K562 (cell line): Measurements from ENCODE around the gene CHD2. TPM values are rescaled to one million over a fixed set of nuclear protein-coding genes. Genes with fewer than 3 reads are reported as not detected.

Experiments used
- EP400 ChIP-seq: fragments of 450-650 bp; IDR thresholded peaks from 2 replicates; pipeline ENCODE4 v1.6.1; 2017; ENCODE audit warnings: antibody characterized with exemption, mild to moderate bottlenecking, moderate library complexity
- FOXK2 ChIP-seq, 2 experiments: fragments of 450-650 bp; IDR thresholded peaks in 1 of 2; conservative IDR thresholded peaks in 1 of 2; 2 replicates each; pipeline ENCODE4 v1.6.1; 2016; ENCODE audit warnings: low read depth in 2 of 2, mild to moderate bottlenecking in 1 of 2
- ILK ChIP-seq: fragments of 450-650 bp; IDR thresholded peaks from 2 replicates; pipeline ENCODE4 v1.6.1; 2016; ENCODE audit warnings: missing genetic modification characterization, low read depth, mild to moderate bottlenecking, missing compliant biosample characterization, moderate library complexity, borderline replicate concordance
- KAT7 ChIP-seq: sonication (generic); formaldehyde crosslinking; IDR thresholded peaks from 2 replicates; pipeline ENCODE4 v1.8.0; 2022; ENCODE audit warnings: missing genetic modification reagents, mild to moderate bottlenecking, borderline replicate concordance
- KAT8 ChIP-seq: fragments of 450-650 bp; IDR thresholded peaks from 2 replicates; pipeline ENCODE4 v1.6.1; 2016; ENCODE audit warnings: low read depth, mild to moderate bottlenecking
- L3MBTL2 ChIP-seq: fragments of 450-650 bp; IDR thresholded peaks from 2 replicates; pipeline ENCODE4 v1.6.1; 2016; ENCODE audit warnings: mild to moderate bottlenecking, moderate library complexity
- POLR3A ChIP-seq: IDR thresholded peaks from 2 replicates; pipeline ENCODE4 v1.6.1; 2011; ENCODE audit warnings: borderline replicate concordance, mild to moderate bottlenecking, moderate library complexity; ENCODE audit not compliant: insufficient read length, insufficient read depth; ENCODE audit errors: extremely low read depth
- RBFOX2 ChIP-seq: fragments of 200-400 bp; formaldehyde crosslinking; IDR thresholded peaks from 2 replicates; pipeline ENCODE4 v1.6.1; 2017; ENCODE audit warnings: low read depth, mild to moderate bottlenecking, low read length, moderate library complexity
- ZNF253 ChIP-seq: fragments of 250-450 bp; sonication (Bioruptor Pico); conservative IDR thresholded peaks from 2 replicates; pipeline ENCODE4 v1.6.1; 2021; ENCODE audit warnings: mild to moderate bottlenecking
- ZNF263 ChIP-seq: sonication (generic); formaldehyde crosslinking; IDR thresholded peaks from 2 replicates; pipeline ENCODE4 v1.8.0; 2022; ENCODE audit warnings: mild to moderate bottlenecking, missing genetic modification reagents, borderline replicate concordance
- ZNF780A ChIP-seq: fragments of 250-450 bp; sonication (Bioruptor Pico); IDR thresholded peaks from 2 replicates; pipeline ENCODE4 v1.5.0; 2021; ENCODE audit warnings: mild to moderate bottlenecking
- polyA plus RNA-seq, 8 experiments: library from polyadenylated mRNA; depleted of rRNA in 4 of 8; stranded (reverse) in 5 of 8; unstranded in 3 of 8; fragments of >200 nt; fragmentation: Nextera tagmentation in 2 of 8; fragmentation: Illumina TruSeq in 1 of 8; extraction: Ambion mirVana in 2 of 8; extraction: Trizol in 1 of 8; gene quantifications; 2 replicates each; pipeline versions ENCODE4 v1.2.1 to v1.2.3, GENCODE V29; 2011 to 2014; ENCODE audit warnings: inconsistent platforms in 1 of 8, missing spikeins in 1 of 8
- total RNA-seq, 7 experiments: library from RNA; depleted of rRNA in 6 of 7; stranded (reverse); fragments of >200 nt in 6 of 7; fragmentation: Illumina TruSeq in 2 of 7; extraction: Trizol in 2 of 7; gene quantifications; 2 replicates each; pipeline versions ENCODE4 v1.2.1 to v1.2.3, GENCODE V29; 2011 to 2021; ENCODE audit warnings: low replicate concordance in 1 of 7
- TF ChIP-seq, protein P1 (sequence below): sonication (generic); formaldehyde crosslinking; IDR thresholded peaks from 2 replicates; pipeline ENCODE4 v1.9.0; 2022; ENCODE audit warnings: mild to moderate bottlenecking, missing genetic modification reagents
- TF ChIP-seq, protein P2 (sequence below), 3 experiments: fragments of 200-800 bp in 1 of 3; sonication (Bioruptor generic) in 1 of 3; sonication (generic) in 1 of 3; formaldehyde crosslinking in 1 of 3; IDR thresholded peaks; 2 replicates each; pipeline versions ENCODE4 v1.6.1 to v1.8.0; 2016 to 2022; ENCODE audit warnings: mild to moderate bottlenecking in 2 of 3, missing compliant biosample characterization in 2 of 3, missing genetic modification characterization in 2 of 3, missing genetic modification reagents in 1 of 3
- TF ChIP-seq, protein P3 (sequence below), 2 experiments: fragments of 450-650 bp in 1 of 2; sonication (generic) in 1 of 2; formaldehyde crosslinking in 1 of 2; IDR thresholded peaks in 1 of 2; conservative IDR thresholded peaks in 1 of 2; 2 replicates each; pipeline versions ENCODE4 v1.6.1 to v1.8.1; 2016 to 2023; ENCODE audit warnings: mild to moderate bottlenecking in 2 of 2, moderate library complexity in 2 of 2, inconsistent platforms in 1 of 2, missing genetic modification reagents in 1 of 2
- TF ChIP-seq, protein P4 (sequence below): sonication (generic); IDR thresholded peaks from 2 replicates; pipeline ENCODE4 v1.6.1; 2016
- TF ChIP-seq, protein P5 (sequence below): IDR thresholded peaks from 2 replicates; pipeline ENCODE4 v1.6.1; 2016; ENCODE audit warnings: missing genetic modification characterization, missing compliant biosample characterization
- TF ChIP-seq, protein P6 (sequence below): sonication (generic); formaldehyde crosslinking; IDR thresholded peaks from 2 replicates; pipeline ENCODE4 v1.8.1; 2023; ENCODE audit warnings: mild to moderate bottlenecking, missing genetic modification reagents

The CHD2 gene
- total and polyA plus RNA-seq, 9 of the 15 experiments (the other 6 are each of a cell fraction or from before 2014, with no cell fraction given), result 38.9 to 70.8 (median 56.2) TPM

DNA sequence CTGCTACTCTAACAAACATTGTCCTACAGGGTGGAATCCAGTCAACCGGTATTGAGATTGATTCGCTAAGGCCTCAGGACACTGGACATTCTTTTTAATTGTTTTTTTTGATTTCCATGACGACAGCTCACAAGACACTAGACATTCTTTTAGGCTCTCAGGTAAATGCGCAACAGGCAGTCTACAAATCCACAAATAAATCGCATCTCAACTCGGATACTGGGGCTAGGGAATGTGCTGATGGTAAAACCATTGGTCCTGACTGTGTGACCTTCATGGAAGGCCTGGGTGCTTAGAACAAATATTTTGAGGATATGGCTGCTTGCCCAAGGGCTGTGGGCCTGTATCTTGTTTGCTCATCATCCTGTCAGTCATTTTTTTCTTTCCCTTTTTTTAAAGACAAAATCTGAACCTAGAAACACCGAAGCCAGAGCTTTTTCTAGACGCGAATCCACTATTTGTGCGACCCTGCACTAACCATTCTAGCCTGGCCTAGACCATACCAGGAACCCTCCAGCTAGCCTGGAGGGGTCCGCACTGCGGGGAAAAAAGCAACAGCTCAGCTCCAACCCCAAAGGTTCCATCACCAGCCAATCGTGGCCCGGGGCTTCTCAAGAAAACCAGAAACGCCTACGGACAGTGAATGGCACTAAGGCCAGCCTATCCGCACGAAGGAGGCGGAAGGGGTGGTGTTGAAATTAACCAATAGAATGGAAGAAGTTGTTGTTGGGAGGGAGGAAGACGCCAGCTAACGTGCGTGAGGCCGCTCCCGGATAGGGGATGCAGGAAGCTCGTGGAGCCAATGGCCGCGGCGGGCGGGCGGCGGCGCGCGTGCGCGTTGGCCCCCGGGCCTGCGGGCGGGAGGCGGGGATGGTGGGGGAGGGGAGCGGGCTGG is 18.1 kb upstream of the CHD2 start (continued):
- TF ChIP-seq, protein P1, sequence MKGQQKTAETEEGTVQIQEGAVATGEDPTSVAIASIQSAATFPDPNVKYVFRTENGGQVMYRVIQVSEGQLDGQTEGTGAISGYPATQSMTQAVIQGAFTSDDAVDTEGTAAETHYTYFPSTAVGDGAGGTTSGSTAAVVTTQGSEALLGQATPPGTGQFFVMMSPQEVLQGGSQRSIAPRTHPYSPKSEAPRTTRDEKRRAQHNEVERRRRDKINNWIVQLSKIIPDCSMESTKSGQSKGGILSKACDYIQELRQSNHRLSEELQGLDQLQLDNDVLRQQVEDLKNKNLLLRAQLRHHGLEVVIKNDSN (CRISPR knock-in tag), result no peak
- TF ChIP-seq ZNF253 (no peak), ZNF263 (CRISPR knock-in tag) (no peak), KAT8 (no peak), KAT7 (CRISPR knock-in tag) (peak; percentile 93; the same call in 1 of the 2 replicates), FOXK2 (conservative IDR thresholded peaks at IDR 0.05 in 1 of 2, IDR thresholded peaks at IDR 0.05 in 1 of 2; ENCODE audit: low read depth in 2 of 2) (peak; percentile 88 to 92), ZNF780A (no peak), EP400 (peak; percentile 61), POLR3A (no peak), ILK (tag) (no peak), RBFOX2 (peak; percentile 70), L3MBTL2 (peak; percentile 47)
- TF ChIP-seq, protein P2, sequence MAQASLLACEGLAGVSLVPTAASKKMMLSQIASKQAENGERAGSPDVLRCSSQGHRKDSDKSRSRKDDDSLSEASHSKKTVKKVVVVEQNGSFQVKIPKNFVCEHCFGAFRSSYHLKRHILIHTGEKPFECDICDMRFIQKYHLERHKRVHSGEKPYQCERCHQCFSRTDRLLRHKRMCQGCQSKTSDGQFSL (CRISPR knock-in tag; IDR thresholded peaks at IDR 0.05), result no peak
- TF ChIP-seq, protein P2 (tag; IDR thresholded peaks at IDR 0.05), result no peak; a peak in 1 of 4 replicates
- TF ChIP-seq, protein P3, sequence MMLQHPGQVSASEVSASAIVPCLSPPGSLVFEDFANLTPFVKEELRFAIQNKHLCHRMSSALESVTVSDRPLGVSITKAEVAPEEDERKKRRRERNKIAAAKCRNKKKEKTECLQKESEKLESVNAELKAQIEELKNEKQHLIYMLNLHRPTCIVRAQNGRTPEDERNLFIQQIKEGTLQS (IDR thresholded peaks at IDR 0.05), result peak; percentile 15; the same call in 1 of the 2 replicates
- TF ChIP-seq, protein P3 (CRISPR knock-in tag; conservative IDR thresholded peaks at IDR 0.05), result no peak
- TF ChIP-seq, protein P4, sequence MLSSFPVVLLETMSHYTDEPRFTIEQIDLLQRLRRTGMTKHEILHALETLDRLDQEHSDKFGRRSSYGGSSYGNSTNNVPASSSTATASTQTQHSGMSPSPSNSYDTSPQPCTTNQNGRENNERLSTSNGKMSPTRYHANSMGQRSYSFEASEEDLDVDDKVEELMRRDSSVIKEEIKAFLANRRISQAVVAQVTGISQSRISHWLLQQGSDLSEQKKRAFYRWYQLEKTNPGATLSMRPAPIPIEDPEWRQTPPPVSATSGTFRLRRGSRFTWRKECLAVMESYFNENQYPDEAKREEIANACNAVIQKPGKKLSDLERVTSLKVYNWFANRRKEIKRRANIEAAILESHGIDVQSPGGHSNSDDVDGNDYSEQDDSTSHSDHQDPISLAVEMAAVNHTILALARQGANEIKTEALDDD, result no peak
- TF ChIP-seq, protein P5, sequence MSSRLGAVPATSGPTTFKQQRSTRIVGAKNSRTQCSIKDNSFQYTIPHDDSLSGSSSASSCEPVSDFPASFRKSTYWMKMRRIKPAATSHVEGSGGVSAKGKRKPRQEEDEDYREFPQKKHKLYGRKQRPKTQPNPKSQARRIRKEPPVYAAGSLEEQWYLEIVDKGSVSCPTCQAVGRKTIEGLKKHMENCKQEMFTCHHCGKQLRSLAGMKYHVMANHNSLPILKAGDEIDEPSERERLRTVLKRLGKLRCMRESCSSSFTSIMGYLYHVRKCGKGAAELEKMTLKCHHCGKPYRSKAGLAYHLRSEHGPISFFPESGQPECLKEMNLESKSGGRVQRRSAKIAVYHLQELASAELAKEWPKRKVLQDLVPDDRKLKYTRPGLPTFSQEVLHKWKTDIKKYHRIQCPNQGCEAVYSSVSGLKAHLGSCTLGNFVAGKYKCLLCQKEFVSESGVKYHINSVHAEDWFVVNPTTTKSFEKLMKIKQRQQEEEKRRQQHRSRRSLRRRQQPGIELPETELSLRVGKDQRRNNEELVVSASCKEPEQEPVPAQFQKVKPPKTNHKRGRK (tag), result no peak
- TF ChIP-seq, protein P6, sequence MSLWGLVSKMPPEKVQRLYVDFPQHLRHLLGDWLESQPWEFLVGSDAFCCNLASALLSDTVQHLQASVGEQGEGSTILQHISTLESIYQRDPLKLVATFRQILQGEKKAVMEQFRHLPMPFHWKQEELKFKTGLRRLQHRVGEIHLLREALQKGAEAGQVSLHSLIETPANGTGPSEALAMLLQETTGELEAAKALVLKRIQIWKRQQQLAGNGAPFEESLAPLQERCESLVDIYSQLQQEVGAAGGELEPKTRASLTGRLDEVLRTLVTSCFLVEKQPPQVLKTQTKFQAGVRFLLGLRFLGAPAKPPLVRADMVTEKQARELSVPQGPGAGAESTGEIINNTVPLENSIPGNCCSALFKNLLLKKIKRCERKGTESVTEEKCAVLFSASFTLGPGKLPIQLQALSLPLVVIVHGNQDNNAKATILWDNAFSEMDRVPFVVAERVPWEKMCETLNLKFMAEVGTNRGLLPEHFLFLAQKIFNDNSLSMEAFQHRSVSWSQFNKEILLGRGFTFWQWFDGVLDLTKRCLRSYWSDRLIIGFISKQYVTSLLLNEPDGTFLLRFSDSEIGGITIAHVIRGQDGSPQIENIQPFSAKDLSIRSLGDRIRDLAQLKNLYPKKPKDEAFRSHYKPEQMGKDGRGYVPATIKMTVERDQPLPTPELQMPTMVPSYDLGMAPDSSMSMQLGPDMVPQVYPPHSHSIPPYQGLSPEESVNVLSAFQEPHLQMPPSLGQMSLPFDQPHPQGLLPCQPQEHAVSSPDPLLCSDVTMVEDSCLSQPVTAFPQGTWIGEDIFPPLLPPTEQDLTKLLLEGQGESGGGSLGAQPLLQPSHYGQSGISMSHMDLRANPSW (CRISPR knock-in tag), result no peak
